Smooth muscle cell of the brain vasculature (primary cell): ENCODE measurements around the gene MED16.

ENCODE experiments used
- DNase-seq: peaks from one replicate; pipeline ENCODE4 v3.0.0-alpha.2; 2012; ENCODE audit warnings: low read depth, low spot score

The MED16 gene

DNA sequence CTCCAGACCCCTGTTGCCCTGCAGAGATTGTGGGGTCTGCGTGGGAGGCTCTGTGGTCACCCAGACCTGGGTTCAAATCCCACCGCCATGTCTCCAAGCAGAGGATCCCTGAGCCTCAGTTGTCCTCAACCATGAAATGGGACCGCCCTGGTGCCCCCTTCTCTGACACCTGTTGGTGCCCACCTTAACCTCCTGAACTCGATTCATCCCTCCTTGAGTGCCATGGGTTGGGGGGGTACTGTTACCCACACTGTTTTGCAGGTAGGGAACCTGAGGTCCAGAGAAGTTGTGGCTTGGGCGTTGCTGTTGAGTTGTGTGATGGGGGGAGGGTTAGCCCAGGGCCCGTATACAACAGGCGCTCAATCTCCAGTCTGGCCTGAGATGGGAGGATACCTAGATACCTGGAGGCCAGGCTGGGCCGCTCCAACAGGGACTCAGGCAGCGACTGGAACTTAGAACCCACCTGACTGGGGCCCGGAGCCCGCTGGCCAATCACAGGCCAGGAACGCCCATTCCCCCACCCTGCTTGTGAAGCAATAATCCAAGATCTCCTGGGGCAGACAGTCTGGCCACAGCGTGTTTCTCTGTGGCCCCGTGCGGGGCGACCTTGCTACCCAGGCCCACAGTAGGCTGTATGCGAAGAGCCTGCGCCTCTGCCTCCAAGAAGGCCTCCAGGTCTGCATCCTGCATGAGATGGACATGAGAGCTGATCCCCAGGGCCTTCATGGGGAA, 35.6 kb upstream of the MED16 start:
- no peak for DNase-seq

DNA sequence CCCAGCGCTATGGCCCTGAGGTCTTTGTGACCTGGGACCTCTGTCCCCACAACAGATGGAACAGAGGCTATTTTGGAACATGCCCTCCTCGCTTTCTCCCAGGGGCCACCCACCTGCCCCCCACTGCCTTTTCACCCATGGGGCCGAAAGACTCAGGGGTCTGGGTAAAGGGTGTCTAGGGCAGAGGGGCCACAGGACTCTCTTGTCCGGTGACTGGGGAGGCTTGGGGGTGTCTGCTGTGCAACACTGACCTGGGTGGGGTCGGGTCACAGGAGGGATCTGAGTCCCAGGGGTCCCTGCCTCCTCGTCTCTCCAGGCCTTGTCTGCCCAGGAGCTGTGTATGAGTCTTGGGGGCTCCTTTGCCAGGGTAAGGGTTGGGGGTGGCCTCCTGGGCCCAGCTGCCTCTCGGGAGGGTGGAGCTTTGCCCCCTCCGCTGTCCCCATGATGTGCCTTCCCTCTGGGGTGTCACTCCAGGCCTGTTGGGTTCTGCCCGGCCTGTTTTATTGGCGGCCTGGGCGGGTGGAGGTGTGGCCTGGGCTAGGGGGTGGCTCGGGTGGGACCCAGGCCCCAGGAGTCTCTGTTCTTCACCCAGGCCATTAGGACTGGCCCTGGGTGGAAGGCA, 34.9 kb upstream of the MED16 start:
- DNase-seq = no peak

DNA sequence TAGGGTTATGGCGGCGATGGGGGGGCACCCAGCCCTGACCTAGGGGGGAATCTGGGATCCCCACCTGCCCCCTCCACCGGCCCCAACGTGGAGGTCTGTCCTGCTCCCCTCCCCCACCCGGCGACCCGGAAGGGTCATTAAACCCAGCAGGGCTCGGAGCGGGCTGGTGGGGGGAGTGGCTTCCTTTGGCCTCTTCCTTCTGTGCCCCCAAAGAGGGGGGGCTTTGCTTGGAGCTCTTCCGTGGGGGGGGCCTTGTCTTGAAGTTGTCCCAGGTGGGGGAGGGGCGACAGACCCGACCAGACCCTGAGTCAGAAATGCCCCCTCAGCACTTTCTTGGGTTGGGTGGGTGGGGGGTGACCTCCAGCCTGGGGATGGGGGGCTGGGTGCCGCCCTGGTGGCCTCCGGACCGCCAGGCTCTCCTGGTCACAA, 34.4 kb upstream of the MED16 start:
- no peak for DNase-seq

DNA sequence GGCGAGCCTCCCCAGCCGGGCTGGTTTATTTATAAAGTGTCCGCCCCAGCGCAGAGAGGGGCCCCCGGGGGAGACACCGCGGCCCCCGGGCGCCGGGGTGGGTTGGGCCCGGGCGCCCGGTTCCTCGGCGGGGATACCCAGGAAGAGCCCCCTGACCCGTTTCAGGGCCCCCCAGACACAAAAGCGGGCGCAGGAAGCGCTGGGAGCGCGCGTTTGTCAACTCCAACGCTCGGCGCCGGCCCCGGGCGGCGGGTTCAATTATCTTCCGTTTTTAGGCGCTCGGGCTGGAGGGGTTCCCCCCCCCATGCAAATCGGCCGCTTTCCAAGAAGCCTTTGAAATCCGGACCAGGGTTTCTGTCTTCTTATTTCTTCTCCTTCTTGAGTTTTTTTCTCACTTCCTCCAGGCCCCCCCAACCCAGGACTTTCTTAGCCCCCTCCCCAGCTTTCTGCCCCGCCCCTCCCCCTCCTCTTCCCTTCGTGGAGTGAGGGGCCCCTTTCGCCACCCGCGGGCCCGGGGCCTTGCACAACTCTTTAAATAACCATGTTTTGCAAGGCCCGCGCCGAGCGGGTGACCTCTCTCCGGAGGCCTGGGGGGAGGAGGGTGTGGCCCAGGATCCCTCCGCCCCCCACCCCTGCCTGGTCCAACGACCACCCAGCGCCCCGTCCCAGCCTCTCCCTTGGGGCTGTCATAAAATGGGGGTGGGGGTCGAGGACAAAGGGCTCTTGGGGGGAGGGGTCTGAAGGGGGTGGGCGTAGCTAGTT, 33.8 kb upstream of the MED16 start:
- DNase-seq = no peak

DNA sequence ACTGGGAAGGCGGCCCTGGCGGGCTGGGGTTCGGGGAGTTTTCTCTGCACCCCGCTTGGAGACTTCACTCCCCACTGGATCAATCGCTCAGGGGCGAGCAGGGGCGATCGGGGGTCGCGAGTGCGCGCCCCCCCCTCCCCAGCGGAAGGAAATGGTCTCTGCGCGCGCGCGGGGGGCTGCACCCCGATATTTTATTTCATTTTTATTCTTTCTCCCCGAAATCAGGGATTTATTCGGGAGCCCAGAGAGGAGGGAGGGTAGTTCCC, 33.3 kb upstream of the MED16 start:
- no peak for DNase-seq

DNA sequence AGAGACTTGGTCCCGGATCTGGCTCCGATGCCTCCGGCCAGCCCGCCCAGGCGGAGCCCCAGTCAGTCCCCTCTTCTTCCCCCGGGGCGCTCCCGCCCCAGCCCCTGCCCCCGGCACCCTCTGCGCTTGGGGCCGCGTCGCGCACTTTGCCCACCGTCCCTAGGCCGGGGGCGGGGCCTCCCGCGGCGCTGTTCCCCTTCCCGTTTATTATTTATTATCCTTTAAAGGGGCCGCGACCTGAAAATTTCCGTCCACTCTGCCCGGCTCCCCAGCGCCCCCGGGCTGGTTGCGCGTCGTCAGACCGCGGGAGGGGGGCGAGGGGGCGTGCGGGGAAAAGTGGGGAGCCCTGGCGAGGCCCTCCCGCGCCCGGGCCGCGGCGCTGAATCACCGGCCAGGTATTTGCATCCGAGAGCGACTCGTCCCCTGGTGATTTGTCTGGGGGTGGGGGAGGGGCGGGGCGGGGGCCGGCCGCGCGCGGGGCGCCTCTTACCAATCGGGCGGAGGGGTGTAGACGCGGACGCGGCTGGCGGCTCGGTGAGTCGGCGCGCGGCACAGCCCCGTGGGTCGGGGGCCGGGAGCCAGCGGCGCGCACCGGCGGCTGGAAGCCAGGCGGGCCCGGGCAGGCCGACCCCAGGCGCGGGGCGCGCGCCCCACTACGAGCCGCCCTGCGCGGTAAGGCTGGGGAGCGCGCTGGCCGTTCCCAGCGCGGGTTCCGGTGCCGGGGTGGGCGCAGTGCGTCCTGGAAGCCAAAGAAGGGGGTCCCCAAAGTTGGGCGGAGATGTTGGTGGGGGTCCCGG, 32.7 kb upstream of the MED16 start, which contains the start of gene ARID3A:
Gene ARID3A, plus strand, starts transcription at position 510 of the 797 bp plus-strand sequence. CDS start 3,494 bp downstream, outside the sequence.
- no peak for DNase-seq

DNA sequence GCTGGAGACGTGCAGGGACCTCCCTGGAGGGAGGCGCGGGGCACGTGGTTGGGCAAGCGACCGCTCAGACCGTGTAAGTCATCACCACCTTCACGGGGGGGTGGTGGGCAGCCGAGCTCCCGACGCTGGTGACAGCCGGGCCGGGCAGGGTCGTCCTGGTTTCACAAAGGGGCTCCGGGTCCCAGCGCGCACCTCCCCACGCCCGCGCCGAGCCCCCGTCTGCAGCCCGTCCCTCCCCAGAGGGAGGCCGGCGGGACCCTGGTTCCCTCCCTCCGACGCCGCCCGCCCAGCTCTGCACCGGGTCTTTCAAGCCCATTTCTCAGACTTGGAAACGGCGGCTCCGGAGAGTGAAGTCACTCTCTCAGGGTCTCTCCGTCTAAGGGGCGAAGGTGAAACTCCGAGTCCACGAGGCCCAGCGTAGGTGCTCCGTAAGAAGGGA, 32.1 kb upstream of the MED16 start:
- DNase-seq = no peak

DNA sequence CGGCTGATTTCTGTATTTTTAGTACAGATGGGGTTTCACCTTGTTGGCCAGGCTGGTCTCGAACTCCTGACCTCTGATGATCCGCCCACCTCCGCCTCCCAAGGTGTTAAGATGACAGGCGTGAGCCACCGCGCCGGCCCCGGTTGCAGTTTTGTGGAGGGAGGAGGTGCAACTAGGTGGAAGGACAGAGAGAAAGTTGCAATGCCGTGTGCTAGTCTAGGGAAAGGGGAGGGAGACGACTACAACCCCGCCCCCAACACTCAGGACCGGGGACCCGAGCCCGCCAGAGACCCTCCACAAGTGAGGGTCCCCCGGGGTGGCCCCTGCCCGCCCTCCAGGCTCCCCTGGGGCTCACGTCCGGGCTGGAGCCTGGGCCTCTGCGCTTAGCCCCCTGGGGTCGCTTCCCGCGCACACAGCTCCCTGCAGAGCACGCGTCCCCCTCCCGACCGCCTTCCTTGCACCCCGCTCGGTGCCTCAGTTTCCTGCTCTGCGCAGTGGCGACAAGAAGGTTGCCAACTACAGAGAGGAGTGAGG, 31.6 kb upstream of the MED16 start:
- no peak for DNase-seq

DNA sequence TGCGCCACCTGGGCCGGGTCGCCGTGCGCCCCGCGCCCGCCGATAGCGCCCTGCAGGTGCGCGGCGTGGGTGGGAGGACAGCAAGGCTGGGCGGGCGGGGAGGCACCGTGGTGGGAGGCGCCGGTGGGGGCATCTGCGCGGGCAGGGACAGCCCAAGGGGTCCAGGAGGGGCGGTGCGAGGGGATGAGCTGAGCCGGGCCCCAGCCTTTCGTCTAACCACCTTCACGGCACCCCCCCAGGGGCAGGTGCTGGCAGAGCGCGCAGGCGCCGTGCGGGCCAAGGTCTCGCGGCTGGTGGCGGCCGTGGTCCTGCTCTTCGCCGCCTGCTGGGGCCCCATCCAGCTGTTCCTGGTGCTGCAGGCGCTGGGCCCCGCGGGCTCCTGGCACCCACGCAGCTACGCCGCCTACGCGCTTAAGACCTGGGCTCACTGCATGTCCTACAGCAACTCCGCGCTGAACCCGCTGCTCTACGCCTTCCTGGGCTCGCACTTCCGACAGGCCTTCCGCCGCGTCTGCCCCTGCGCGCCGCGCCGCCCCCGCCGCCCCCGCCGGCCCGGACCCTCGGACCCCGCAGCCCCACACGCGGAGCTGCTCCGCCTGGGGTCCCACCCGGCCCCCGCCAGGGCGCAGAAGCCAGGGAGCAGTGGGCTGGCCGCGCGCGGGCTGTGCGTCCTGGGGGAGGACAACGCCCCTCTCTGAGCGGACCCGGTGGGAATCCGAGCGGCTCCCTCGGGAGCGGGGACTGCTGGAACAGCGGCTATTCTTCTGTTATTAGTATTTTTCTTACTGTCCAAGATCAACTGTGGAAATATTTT, 27.3 kb upstream of the MED16 start:
- no peak for DNase-seq

DNA sequence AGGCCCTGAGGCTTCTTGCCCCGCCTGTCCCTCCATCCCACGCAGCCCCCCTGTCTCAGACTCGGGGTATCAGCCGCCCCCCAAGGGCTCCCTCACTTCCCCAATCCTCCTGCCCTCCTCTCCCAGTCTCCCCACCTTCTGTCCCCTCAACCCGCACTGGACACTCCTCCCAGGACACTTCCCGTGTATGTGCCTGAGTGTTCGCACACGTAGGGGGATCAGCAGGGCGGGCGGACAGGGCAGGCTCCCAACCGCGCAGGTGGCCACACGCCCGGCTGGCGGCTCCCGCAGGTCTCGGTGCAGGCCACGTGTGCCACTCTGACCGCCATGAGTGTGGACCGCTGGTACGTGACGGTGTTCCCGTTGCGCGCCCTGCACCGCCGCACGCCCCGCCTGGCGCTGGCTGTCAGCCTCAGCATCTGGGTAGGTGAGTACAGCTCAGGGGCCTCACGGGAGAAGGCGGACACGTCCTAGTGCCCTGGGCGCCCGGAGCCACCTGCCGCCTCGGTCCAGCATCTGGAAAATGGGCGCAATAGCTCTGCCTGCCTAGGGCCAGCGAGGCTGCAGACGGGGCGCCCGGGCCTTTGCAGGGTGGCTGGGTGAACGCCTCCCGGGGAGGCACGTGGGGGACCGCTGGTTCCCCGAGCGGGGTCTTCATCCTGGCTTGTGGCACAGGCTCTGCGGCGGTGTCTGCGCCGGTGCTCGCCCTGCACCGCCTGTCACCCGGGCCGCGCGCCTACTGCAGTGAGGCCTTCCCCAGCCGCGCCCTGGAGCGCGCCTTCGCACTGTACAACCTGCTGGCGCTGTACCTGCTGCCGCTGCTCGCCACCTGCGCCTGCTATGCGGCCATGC, 26.4 kb upstream of the MED16 start:
- DNase-seq = no peak

DNA sequence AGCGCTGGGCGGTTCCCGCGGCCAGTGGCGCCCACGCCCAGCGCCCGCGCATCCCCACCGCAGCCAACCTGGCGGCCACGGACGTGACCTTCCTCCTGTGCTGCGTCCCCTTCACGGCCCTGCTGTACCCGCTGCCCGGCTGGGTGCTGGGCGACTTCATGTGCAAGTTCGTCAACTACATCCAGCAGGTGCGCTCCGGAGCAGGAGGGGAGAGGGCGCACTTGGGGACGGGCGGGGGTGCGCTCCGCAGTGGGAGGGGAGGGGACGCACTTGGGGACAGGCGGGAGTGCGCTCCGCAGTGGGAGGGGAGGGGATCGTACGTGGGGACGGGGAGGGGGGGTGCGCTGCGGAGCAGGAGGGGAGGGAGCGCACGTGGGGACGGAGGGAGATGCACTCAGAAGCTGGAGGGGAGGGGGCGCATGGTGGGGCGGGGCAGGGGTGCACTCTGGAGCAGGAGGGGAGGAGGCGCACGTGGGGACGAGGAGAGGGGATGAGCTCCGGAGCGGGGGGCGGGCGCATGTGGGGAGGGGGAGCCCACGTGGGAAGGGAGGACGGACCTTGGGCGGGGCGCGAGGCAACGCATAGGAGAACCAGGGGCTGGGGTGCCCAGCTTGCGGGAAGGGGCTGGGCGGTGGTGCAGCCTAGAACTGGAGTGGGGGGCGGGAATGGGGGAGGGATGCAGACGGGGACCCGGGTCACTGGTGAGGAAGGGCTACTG, 25.7 kb upstream of the MED16 start:
- DNase-seq = no peak

DNA sequence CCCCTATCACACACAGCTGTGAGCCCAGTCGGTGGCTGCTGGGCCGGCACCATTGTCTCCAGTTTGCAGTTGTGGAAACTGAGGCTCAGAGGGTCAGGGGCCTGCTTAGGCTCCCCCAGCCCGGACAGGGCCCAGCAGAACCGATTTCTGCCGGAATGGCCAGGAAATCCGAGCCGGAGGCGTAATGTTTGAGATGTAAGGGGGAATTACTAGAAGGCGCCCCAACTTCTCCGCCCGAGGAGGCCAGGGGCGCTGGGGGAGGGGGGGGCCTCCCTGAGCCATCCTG, 25.1 kb upstream of the MED16 start:
- DNase-seq = no peak

DNA sequence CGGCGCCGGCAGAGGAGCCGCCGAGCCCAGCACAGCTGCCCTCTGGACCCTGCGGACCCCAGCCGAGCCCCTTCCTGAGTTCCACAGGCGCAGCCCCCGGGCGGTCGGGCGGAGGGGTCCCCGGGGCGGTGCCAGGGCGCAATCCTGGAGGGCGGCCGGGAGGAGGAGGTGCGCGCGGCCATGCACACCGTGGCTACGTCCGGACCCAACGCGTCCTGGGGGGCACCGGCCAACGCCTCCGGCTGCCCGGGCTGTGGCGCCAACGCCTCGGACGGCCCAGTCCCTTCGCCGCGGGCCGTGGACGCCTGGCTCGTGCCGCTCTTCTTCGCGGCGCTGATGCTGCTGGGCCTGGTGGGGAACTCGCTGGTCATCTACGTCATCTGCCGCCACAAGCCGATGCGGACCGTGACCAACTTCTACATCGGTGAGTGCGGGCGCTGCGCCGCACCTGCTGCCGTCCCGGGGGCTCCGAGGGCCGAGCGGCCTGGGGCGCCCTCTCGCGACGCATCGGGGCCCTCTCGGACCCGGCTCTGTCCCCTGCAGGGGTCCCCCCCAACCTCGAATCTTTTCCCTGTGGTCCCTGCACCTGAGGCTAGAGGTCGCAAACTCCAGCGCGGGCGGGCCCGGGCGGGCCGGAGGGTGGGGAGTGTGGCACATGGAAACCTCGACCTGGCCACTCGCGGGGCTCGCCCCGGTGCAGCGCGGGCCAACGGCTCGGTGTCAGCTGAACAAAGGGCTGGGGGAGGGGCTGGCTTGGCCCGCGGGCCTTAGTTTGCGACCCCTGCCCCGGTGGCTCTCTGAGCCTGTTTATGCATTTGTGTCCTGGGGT, 24.6 kb upstream of the MED16 start, which contains the start of gene KISS1R:
Gene KISS1R, plus strand, starts transcription at position 11 of the 829 bp plus-strand sequence. Its CDS starts 170 bp downstream, at position 181.
- no peak for DNase-seq

DNA sequence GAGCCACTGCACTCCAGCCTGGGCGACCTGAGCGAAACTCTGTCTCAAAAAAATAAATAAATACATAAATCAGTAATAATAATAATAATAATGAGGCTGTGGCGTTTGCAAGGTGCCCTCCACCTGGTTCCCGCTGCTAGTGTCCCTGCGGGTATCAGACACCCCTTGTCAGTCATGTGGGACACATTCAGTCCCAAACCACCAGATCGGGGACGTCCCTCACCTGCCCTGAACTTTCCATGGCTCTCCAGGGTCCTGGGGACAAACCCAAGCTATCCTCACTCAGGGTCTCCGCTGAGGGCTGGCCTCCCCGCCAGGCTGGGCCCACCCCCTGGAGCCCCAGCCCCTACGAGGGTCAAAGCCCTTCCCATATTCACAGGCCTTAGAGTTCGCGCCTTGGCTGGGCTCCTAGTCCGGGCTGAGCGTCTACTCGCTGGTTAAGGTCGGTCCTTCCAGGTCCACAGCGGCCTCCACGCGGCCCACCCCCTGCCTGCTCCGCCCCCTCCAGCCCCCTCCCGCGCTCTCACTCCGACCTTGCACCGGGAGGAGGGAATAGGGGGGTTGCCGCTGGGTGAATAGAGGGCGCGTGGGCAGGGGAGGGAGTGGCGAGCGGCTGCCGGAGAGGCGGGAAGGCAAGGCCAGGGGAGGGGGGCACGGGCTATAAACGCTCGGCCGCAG, 23.8 kb upstream of the MED16 start:
- no peak for DNase-seq

DNA sequence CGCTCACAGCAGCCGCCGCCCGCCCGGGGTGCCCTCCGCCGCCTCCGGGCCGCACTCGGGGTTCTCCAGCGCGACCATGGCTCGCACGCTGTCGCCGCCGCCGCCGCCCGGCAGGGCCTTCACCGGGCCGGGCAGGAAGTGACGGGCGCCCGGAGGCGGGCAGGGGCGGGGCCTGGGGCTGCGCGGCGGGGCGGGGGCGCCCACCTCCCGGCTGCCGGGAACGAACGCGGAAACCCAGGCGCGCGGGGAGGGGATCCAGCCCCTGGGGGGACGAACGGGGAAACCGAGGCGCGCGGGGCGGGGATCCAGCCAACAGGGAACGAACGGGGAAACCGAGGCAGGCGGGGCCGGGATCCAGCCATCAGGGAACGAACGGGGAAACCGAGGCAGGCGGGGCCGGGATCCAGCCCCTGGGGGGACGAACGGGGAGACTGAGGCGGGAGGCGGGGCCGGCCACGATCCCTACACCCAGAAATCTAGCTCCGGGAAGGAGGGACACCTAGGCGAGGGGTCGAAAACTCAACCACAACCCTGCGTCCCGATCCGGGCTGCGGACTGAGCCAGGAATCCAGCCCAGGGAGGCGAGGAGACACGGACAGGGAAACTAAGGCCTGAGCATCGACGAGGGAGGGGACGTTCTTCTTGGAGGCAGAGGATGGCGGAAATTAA, 20.2 kb upstream of the MED16 start, which contains the start of gene R3HDM4:
Gene R3HDM4, minus strand, starts transcription at position 140 of the 669 bp plus-strand sequence. Its CDS starts 62 bp downstream, at position 78.
- DNase-seq = no peak

DNA sequence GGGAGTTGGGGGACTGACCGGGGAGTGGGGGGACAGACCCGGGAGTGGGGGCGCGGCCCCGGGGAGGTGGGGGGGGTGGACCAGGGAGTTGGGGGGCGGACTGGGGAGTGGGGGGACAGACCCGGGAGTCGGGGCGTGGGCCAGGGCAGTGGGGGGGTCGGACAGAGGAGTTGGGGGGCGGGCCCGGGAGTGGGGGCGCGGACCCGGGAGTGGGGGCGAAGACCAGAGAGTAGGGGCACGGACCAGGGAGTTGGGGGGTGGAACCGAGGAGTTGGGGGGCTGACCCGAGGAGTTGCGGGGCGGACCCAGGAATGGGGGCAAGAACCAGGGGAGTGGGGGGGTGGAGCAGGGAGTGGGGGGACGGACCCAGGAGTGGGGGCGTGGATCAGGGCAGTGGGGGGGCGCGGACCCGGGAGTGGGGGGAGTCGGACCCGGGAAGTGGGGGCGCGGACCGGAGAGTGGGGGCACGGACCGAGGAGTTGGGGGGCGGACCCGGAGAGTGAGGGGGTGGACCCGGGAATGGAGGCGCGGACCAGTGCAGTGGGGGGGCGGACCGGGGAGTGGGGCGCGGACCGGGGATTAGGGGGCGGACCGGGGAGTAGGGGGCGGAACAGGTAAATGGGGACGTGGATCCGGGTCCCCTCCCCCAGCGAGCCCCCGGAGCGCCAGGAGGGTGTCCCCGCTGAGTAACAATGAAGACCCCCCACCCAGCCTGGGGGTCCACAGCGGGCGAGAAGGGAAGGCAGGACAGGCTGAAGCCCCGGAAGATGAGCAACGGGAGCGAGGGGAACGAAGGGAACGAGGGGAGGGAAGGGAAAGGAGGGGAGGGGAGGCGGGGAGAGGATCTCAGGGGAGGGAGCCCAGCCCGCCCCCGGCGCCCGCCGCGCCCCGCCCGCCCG, 19.4 kb upstream of the MED16 start:
- no peak for DNase-seq
